Eye (tissue), 1 donor: ENCODE results near the gene FOXJ2.
"Not testable (repeated sequence)": the region's sequence is repeated elsewhere in the genome, so short reads cannot be mapped to it uniquely, and the experiment has no call there.

Experiments used
- DNase-seq: peaks from one replicate; pipeline ENCODE4 v3.0.0-alpha.2; 2015

Gene FOXJ2

DNA sequence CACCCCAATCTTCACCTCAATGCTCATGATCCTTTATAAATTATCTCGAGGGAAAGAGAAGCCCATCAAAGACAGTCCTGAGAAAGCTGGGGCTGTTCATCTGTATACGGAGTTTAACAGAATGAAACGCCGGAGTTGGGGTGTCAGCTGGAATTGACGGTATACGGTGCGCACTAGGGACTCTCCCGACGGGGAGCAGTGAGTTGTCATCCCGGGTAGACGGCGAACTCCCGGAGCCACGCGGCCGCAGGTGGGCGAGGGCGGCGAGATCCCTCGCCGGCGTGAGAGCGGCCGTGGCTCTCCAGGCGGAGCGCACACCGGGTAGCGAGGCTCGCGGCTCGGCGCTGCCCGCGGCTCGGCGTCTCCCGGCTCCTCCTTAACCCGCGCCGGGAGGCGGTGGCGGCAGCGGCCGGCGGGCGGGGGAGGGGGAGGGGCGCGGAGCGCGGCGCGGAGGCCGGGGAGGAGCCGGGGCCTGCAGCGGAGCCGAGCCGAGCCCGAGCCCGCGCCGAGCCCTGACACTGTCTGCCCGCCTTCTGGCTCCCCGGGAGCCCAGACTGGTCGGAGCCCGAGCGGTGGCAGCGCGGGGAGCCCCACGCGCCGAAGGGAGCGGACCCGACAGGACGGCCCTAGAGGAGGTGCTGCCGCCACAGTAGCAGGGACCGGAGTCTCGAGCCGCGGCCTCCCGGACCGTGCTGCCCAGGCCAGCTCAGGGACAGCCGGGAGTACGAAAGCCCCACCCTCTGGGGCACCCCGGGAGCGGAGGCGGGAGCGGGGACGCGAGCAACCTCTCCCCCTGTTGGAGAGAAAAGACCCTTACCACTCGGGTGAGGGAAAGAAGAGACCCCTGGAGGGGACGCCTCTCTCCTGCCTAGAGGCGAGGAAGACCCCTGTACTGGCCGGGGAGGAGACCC is at the start of gene FOXJ2:
Gene FOXJ2, plus strand, starts transcription at position 475 of the 911 bp plus-strand sequence. CDS start 7,117 bp downstream, outside the sequence.
- DNase-seq = peak; percentile 90

DNA sequence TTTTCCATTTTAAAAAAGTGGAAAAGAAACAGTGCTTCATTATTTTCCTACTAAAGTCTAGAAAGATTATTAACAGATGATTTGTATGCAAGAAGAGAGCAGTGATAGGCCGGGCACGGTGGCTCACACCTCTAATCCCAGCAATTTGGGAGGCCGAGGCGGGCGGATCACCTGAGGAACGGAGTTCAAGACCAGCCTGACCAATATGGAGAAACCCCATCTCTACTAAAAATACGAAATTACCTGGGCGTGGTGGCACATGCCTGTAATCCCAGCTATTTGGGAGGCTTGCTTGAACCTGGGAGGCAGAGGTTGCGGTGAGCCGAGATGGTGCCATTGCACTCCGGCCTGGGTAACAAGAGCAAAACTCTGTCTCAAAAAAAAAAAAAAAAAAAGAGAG is 49.5 kb upstream of the FOXJ2 start:
- not testable (repeated sequence) for DNase-seq

DNA sequence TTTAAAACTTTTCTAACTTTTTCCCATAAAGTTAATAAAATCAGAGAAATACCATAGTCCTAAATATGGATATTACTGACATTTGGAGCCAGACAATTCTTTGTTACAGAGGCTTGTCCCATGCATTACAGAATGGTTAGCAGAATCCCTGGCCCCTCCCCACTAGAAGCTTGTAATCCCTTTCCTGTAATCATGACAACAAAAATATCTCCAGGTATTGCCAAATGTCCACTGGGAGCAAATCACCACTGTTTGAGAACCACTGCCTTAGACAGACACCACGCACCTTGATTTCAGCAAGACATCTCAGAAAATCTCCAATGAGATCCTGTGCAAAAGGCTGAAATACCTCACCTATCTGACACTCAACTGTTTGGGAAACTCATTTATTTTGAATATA is 49.1 kb upstream of the FOXJ2 start:
- DNase-seq = not testable (repeated sequence)

DNA sequence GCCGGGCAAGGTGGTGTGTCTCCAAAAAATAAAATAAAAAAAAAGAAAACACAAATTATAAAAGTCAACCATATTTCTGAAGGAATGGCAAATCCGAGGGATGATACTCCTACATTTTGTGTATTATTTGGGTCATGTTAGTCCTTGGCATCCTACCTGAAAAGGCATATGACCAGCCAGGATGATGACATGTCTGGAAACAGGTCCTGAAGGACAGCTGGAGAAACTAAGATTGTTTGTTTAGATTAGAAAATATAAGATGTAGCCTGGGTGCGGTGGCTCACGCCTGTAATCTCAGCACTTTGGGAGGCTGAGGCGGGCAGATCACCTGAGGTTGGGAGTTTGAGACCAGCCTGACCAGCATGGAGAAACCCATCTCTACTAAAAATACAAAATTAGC is 47.6 kb upstream of the FOXJ2 start:
- no peak for DNase-seq

DNA sequence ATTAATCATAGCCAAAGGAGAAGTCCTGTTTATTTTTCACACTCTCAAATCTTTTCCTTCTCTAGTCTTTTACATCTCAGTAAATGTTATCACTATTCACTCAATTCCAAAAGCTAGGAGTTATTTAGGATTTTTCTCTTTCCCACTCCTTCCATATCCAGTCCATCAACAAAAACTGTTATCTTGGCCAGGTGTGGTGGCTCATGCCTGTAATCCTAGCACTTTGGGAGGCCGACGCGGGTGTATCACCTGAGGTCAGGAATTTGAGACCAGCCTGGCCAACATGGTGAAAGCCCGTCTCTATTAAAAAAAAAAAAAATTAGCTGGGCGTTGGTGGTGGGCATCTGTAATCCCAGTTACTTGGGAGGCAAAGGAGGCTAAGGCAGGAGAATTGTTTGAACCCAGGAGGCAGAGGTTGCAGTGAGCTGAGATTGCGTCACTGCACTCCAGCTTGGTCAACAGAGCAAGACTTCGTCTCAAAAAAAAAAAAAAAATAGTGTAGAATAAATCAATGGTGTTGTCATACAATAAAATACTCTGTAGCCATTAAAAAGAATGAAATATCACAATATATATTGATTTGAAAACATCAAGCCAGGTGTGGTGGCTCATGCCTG is 46.6 kb upstream of the FOXJ2 start:
- DNase-seq = no peak

DNA sequence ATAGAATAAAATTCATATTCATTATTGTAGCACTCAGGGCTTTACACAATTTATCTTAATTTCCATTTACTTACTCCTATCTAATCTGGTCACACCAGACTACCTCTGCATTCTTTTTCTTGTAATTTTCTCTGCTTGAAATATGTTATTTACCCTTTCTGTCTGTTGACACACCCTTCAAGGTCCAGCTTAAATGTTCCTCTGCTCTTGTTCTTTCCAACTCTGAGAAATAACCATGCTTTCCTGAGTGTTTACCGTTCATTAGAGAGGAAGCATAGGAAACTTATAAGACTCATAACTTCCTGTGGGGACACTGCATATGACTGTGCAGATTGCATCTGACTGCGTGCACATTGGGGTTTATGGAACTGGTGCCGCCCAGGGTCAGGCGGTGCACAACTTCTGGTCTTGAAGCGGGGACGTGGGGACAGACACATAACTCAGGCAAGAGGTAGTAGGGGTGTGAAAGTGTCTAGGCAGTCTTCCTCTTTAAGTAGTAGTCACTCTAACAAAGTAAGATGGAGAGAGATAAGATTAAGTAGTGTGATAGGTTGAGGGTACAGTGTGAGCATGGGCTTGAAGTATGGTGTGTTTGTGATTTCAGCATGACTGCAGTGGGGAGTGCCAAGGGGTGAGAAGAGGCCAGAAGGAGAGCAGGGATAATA is 42.6 kb upstream of the FOXJ2 start:
- DNase-seq = no peak

DNA sequence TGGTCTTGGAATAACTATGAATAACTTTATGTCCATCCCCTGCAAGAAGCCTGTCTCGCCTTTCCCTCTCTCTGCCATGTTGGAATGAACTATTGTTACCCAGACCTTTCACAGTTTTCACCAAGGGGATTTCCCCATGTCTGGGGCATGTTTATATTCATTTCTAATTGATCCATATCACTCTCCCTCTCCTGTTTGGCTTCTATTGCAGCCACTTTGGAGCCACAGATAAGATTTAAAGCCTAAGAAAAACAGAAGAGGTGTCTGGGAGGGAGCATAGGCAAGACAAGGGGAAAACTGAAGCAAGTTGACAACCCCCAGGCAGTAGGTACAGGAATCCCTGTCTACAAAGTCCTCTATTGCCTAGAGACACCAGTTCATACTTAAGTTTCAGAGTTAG is 41.0 kb upstream of the FOXJ2 start:
- DNase-seq = no peak

DNA sequence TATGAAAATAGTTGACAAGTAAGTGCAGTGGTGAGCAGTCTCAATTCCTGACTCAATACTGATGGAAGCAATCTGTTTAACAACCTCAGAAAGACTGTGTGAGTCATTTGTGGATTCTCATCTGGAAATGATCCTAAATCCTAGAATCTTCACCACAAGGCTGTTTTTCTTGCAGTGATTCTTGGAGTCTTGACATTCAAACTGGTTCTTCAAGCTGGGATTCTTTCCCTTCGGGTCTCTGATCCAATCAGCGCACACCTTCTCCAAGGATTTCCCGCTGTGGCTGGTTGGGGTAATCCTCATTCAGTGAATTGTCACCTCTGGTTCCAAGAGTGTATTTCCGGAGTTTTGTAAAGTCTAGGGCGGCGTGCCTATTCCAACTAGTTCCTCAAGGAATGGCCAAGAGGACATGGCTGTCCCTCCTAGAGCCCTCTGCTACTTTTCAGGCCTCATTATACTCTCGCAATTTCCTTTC is 37.7 kb upstream of the FOXJ2 start:
- DNase-seq = peak; percentile 37

DNA sequence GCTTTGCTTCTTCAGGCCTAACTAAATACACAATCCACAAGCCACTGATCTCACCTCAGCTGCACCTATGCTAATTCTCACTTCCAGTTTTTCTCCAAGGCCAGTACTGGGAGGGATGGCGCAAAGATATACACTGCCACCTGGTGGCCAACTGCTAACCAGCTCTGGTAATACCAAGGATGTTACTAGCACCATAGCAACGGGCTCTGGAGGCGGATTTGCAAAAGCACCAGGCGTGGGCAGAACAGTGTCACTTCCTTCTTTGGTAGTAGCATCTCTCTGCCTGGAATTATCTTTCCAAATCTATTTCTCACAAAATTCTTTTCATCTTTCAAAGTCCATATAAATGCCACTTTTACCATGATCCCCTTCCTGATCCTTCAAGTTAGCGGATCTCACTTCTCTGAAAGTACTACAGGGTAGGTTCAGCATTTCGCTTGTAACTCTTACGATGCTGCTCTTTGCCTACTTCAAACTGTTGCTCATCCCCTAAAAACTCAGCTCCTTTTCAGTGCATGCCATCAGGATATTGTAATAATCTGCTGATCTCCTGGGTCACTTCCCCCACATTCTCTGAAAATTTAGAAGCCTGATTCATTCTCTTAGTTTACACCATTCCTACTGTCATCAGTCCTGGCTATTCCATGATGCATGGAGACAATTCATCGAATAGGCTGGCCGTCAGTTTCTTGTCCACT is 37.1 kb upstream of the FOXJ2 start:
- peak; percentile 86 for DNase-seq

DNA sequence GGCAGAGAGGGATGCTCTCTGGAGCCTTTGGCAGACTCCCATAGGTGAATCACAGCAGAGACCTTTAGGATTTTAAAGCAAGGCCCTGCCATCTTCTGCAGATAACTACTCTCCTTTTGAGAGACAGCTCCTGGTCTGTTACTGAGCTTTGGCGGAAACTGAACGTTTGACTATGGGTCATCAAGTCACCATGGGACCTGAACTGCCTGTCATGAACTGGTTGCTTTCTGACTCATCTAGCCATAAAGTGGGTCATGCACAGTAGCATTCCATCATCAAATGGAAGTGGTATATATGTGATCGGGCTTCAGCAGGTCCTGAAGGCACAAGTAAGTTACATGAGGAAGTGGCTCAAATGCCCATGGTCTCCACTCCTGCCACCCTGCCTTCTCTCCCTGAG is 31.7 kb upstream of the FOXJ2 start:
- DNase-seq = not testable (repeated sequence)

DNA sequence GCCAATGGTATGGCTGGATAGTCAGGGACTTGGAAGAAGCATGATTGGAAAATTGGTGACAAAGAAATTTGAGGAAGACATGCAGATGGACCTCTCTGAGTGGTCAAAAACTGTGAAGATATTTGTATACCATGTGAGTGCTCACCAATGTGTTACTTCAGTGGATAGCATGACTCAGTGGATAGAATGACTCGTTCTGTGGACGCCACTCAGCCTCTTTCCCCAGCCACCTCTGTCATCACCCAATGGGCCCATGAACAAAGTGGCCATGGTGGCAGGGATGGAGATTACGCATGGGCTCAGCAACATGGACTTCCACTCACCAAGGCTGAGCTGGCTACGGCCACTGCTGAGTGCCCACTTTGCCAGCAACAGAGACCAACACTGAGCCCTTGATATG is 31.0 kb upstream of the FOXJ2 start:
- not testable (repeated sequence) for DNase-seq

DNA sequence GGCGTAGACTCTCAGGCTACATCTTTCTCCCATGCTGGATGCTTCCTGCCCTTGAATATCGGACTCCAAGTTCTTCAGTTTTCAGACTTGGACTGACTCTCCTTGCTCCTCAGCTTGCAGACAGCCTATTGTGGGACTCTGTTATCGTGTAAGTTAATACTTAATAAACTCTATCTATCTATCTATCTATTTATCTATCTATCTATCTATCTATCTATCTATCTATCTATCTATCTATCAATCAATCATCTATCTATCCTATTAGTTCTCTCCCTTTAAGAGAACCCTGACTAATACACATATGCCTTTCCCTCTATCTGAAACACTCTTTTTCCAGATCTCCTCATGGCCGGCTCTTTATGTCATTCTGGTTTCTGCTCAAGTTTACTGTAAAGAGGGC is 27.6 kb upstream of the FOXJ2 start:
- not testable (repeated sequence) for DNase-seq

DNA sequence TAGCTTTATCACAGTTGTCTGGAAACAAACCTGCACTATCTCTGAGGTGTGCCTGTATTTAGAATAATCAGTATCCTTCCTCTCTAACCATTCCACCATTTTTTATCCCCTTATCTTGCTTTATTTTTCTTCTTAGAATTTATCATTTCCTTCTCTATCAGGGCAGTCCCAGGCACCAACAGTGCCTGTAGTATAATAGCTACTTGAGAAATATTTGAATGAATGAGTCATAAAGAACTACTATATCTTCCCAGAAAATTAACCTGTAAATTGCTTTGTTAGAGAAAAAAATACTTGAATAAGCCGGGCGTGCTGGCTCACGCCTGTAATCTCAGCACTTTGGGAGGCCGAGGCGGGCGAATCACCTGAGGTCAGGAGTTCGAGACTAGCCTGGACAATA is 21.2 kb upstream of the FOXJ2 start:
- DNase-seq = no peak

DNA sequence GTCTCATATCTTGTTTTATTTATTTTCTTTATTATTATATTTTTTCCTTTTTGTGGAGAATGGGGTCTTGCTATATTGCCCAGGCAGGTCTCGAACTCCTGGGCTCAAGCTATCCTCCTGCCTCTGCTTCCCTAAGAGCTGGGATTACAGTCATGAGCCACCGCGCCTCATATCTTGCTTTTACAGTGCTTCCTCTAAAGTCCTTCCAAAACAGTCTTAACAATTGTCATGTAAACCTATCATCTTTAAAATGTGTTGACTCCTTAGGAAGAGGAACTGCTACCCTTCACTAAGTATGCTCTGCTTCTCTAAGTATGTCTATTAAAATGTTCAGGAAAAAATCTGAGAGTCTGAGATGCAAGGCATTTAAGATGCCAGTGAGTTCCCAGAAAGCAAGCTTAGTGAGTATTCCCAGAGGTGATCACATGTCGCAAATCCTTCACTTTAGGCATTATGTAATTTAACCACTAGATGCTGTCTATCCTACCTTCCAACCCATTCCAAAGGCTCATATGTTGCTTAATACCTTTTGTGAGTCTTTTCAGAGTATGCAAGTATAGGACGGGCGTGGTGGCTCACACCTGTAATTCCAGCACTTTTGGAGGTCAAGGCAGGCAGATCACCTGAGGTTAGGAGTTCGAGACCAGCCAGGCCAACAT is 19.7 kb upstream of the FOXJ2 start:
- DNase-seq = no peak

DNA sequence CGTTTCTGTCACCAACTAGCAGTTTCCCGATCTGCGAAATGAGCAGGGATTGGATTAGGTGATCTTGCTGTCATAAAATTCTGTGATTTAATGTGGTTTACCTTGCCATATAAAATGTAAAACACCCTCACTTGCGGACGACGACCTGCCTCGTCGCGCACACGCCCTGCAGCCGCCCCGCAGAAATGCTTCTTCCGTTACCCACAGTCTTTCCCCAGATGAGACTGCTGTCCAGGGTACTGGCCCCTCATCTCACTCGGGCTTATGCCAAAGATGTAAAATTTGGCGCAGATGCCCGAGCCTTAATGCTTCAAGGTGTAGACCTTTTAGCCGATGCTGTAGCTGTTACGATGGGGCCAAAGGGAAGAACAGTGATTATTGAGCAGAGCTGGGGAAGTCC is 17.7 kb upstream of the FOXJ2 start:
- no peak for DNase-seq

DNA sequence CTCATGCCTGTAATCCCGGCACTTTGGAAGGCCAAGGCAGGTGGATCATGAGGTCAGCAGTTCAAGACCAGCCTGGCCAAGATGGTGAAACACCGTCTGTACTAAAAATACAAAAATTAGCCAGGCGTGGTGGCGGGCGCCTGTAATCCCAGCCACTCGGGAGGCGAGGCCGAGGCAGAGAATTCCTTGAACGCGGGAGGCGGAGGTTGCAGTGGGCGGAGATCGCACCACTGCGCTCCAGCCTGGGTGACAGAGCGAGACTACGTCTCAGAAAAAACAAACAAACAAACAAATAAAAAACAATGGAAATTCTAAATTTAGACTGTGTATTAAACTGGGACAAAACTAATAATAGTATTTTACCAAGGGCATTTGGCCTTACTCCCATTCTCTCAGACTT is 14.3 kb upstream of the FOXJ2 start:
- DNase-seq = not testable (repeated sequence)

DNA sequence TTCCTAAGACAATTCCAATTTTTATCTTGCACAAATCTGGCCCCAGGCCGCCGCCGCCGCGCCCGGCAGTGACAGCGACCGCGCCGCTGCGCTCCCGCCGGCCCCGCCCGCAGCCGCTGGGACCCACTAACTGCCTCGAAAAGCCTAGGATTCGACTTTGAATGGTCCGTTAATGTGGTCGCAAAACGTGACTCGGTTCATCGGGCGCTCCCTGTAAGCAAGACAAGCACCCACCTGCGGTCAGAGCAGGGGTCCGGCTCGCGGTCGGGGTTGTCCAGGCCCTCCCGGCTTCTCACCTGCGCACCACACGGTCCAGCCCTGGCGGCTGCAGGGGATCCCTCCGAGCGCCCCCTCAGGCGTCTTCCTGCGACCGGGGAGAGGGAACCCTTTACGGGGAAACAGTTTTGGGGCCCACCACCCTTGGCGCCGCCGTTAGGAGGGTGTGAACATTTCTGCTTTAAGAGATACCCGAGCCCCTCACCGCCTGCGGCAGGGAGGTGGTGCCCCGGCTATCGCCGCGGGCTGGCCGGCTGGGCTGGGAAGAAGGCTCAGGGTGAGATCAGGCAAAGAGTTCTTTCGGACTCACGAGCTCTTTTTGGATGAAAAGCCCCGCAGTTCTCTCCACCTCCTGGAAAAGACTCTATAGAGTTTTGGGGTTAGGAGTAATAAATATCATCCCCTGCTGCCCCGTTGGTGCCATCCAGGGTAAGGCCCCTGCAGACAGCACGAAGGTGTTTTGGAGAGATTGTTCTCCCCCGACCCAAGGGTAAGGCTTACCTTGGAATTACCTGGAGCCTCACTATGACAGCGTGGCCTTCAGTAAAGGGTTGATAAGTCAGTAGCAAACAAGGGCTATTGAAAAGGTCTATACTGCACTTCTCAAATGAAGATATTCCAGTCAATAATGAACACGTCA is 13.6 kb upstream of the FOXJ2 start:
- DNase-seq = peak; percentile 83

DNA sequence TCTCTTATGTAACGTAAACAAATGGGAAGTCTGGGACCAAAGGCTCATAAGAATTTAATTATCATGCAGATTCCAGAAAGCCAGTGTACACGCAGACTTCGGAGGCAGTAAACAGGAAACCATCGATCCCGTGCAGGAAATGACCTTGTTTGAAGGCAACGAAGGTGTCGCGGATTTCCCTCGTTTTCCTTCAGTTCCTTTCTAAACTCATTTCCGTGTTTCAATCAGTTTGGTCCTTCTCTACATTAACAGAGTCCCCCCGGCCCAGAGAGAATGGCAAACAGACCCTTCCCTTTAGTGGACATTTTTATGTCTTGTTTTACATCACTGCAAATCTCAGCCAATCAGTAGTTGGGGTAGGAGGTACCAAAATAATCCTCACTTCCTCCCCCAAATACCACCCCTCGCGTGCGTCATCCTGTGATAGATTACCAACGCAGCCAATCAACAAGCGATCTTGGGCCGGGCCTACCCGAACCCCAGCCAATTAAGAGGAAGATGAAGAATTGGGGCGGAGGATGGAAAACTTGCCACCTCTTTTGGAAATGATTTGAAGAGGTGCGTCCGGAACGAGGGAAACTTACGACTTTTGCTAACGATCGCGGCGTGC is 6.1 kb upstream of the FOXJ2 start:
- peak; percentile 100 for DNase-seq

DNA sequence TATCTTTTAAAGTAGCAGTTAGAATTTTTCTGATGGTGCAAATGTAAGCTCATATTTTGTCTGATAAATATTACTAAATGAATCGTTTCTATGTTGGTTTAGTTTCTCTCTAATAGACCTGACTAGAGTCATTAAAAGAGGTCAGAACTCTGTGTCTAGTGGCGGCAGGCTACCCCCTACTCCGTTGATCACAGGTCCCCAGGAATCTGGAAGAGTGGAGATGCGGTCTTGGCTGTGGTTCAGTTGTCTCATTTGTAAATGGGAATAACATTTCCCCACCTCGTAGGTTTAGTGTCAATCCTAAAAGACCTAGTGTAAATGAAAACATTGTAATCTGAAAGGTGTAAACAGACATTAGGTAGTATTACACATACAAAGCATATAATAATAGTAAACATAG is 4.7 kb upstream of the FOXJ2 start:
- no peak for DNase-seq

DNA sequence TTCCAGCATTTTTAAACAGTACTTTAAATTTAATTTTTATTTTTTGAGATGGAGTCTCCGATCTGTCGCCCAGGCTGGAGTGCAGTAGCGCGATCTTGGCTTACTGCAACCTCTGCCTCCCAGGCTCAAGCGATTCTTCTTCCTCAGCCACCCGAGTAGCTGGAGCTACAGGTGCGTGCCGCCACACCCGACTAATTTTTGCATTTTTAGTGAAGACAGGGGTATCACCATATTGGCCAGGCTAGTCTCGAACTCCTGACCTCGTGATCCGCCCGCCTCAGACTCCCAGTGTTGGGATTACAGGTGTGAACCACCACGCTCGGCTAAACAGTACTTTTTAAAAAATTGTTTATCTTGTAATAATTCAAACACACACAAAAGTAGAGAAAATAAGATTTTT is 4.2 kb upstream of the FOXJ2 start:
- DNase-seq = no peak

DNA sequence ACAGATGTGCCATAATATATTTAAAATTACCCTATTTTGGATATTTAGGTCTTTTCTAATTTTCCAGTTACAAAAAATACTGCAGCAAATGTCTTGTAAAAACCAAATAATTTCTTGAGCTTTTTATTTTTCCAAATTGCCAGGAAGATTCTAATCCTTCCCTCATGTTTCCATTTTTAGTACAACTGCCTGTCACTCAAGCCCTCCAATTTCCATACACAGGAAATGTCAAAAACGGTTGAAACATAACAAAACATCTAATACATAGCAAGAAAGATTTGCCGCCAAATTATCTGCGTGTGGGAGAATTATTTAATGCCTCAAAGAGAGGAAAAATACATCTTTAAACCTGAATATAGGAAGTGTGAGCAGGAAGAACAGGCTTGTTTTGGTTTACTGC is 2.3 kb upstream of the FOXJ2 start:
- DNase-seq = no peak
